SK-N-SH (cell line): ENCODE results near the gene ALDH18A1. TPM values are rescaled to one million over a fixed set of nuclear protein-coding genes. Genes with fewer than 3 reads are reported as not detected.

Experiments used
- CTCF ChIA-PET: fragments of 300-600, 350-600 bp; formaldehyde crosslinking; extraction: SDS; loops from one replicate; lab custom pipeline; 2021; lab: Yijun Ruan, JAX
- POLR2A ChIA-PET: fragments of 350-600 bp; sonication (Branson Sonifier 250); formaldehyde crosslinking; extraction: SDS; loops from one replicate; lab custom pipeline; 2020; ENCODE audit warnings: antibody characterized with exemption, inconsistent platforms; lab: Yijun Ruan, JAX
- DNase-seq: peaks from one replicate; pipeline ENCODE4 v3.0.0; 2012
- H2AFZ ChIP-seq: fragments of 200-600 bp; sonication (generic); 2 replicates; pipeline ENCODE4 v1.8.1; 2016; ENCODE audit warnings: antibody characterized with exemption, mild to moderate bottlenecking, low read depth
- H3F3A ChIP-seq: fragments of 200-600 bp; sonication (generic); replicated peaks from 2 replicates; pipeline ENCODE3; 2016; ENCODE audit warnings: antibody characterized with exemption, mild to moderate bottlenecking; ENCODE audit not compliant: insufficient read depth
- H3K27ac ChIP-seq, 2 experiments: fragments of 200-500 bp in 1 of 2; fragments of 200-600 bp in 1 of 2; sonication (Bioruptor generic) in 1 of 2; sonication (generic), shearing (Covaris generic) in 1 of 2; 2 replicates each; pipeline versions ENCODE4 v1.5.1 to v1.6.1; 2014 to 2016; ENCODE audit warnings: low read depth in 2 of 2, inconsistent platforms in 1 of 2, low read length in 1 of 2, mild to moderate bottlenecking in 1 of 2, mixed read lengths in 1 of 2
- H3K27me3 ChIP-seq: fragments of 200-600 bp; sonication (generic), shearing (Covaris generic); 2 replicates; pipeline ENCODE4 v1.6.1; 2016; ENCODE audit warnings: mixed run types; ENCODE audit not compliant: insufficient read depth
- H3K36me3 ChIP-seq, 2 experiments: fragments of 200-500 bp in 1 of 2; fragments of 200-600 bp in 1 of 2; sonication (Bioruptor generic) in 1 of 2; sonication (generic) in 1 of 2; replicated peaks in 1 of 2; 2 replicates each; pipeline versions ENCODE3 to v1.5.1; 2014 to 2016; ENCODE audit warnings: low read length in 1 of 2, mild to moderate bottlenecking in 1 of 2; ENCODE audit not compliant: insufficient read depth in 2 of 2, control insufficient read depth in 1 of 2
- H3K4me1 ChIP-seq, 2 experiments: fragments of 200-500 bp in 1 of 2; fragments of 200-600 bp in 1 of 2; sonication (Bioruptor generic) in 1 of 2; sonication (generic), shearing (Covaris generic) in 1 of 2; 2 replicates each; pipeline versions ENCODE4 v1.5.1 to v1.6.1; 2014 to 2016; ENCODE audit warnings: low read depth in 1 of 2, low read length in 1 of 2, mixed run types in 1 of 2; ENCODE audit not compliant: insufficient read depth in 2 of 2, control insufficient read depth in 1 of 2
- H3K4me2 ChIP-seq: fragments of 200-600 bp; sonication (generic), shearing (Covaris generic); 2 replicates; pipeline ENCODE4 v1.6.1; 2017; ENCODE audit warnings: mixed run types
- H3K4me3 ChIP-seq, 2 experiments: fragments of 200-500 bp in 1 of 2; fragments of 200-600 bp in 1 of 2; sonication (Bioruptor generic) in 1 of 2; sonication (generic), shearing (Covaris generic) in 1 of 2; 2 replicates each; pipeline versions ENCODE4 v1.5.1 to v1.8.1; 2014 to 2016; ENCODE audit warnings: low read depth in 2 of 2, inconsistent platforms in 1 of 2, low read length in 1 of 2, mild to moderate bottlenecking in 1 of 2, mixed read lengths in 1 of 2, moderate library complexity in 1 of 2
- H3K79me2 ChIP-seq: fragments of 200-600 bp; sonication (generic); 2 replicates; pipeline ENCODE4 v1.8.1; 2017; ENCODE audit warnings: mild to moderate bottlenecking; ENCODE audit not compliant: insufficient read depth
- H3K9ac ChIP-seq: fragments of 200-600 bp; sonication (generic); 2 replicates; pipeline ENCODE4 v1.6.1; 2017; ENCODE audit warnings: mixed run types
- H3K9me2 ChIP-seq: fragments of 200-600 bp; sonication (generic); 2 replicates; pipeline ENCODE4 v1.6.1; 2017; ENCODE audit warnings: mixed run types
- H3K9me3 ChIP-seq: fragments of 200-600 bp; sonication (generic); 2 replicates; pipeline ENCODE4 v1.6.1; 2017; ENCODE audit warnings: mixed run types, mild to moderate bottlenecking, moderate library complexity
- H4K20me1 ChIP-seq: fragments of 200-600 bp; sonication (generic); 2 replicates; pipeline ENCODE4 v1.6.1; 2017; ENCODE audit warnings: mild to moderate bottlenecking, mixed run types; ENCODE audit not compliant: insufficient read depth
- CTCF ChIP-seq: fragments of 200-600 bp; sonication (generic); IDR thresholded peaks from 2 replicates; pipeline ENCODE4 v1.6.1; 2017; ENCODE audit warnings: antibody characterized with exemption, mild to moderate bottlenecking, moderate library complexity
- ELF1 ChIP-seq: IDR thresholded peaks from 2 replicates; pipeline ENCODE4 v1.4.0; 2012
- FOXJ3 ChIP-seq: sonication (generic); formaldehyde crosslinking; IDR thresholded peaks from 2 replicates; pipeline ENCODE4 v1.5.1; 2020; ENCODE audit warnings: mild to moderate bottlenecking, missing genetic modification reagents
- FOXM1 ChIP-seq: IDR thresholded peaks from 2 replicates; pipeline ENCODE4 v1.4.0; 2012; ENCODE audit warnings: low read depth, mild to moderate bottlenecking
- GABPA ChIP-seq: IDR thresholded peaks from 2 replicates; pipeline ENCODE4 v1.4.0; 2012; ENCODE audit warnings: low read depth, mild to moderate bottlenecking
- PBX3 ChIP-seq: IDR thresholded peaks from 2 replicates; pipeline ENCODE4; 2012
- POLR2AphosphoS5 ChIP-seq: IDR thresholded peaks from 2 replicates; pipeline ENCODE4 v1.6.1; 2012; ENCODE audit warnings: low read depth, low read length
- REST ChIP-seq: IDR thresholded peaks from 2 replicates; pipeline ENCODE4 v1.6.1; 2012; ENCODE audit warnings: mild to moderate bottlenecking, low read depth, low read length, moderate library complexity
- RFX5 ChIP-seq: IDR thresholded peaks from 2 replicates; pipeline ENCODE4 v1.6.1; 2012; ENCODE audit warnings: mild to moderate bottlenecking, improper control_type of control experiment, low read length
- RXRA ChIP-seq: IDR thresholded peaks from 2 replicates; pipeline ENCODE4 v1.4.0; 2012; ENCODE audit warnings: low read depth, mild to moderate bottlenecking, borderline replicate concordance
- SMC3 ChIP-seq: IDR thresholded peaks from 2 replicates; pipeline ENCODE4 v1.6.1; 2012; ENCODE audit warnings: low read depth, low read length, improper control_type of control experiment
- TAF1 ChIP-seq: IDR thresholded peaks from 2 replicates; pipeline ENCODE4 v1.6.1; 2012; ENCODE audit warnings: low read depth, mild to moderate bottlenecking, low read length, moderate library complexity, borderline replicate concordance
- TEAD4 ChIP-seq: IDR thresholded peaks from 2 replicates; pipeline ENCODE4 v1.4.0; 2012; ENCODE audit warnings: mild to moderate bottlenecking, borderline replicate concordance; ENCODE audit not compliant: insufficient read depth
- WGBS: methylation state at CpG from one replicate; pipeline ENCODE4 v1.1.6; 2017; ENCODE audit warnings: low lambda C conversion rate; 5-methylcytosine and 5-hydroxymethylcytosine counted together
- polyA plus RNA-seq, 3 experiments: library from polyadenylated mRNA; depleted of rRNA; stranded (reverse); fragments of >200 nt; gene quantifications; 2 replicates each; pipeline ENCODE4 v1.2.3, GENCODE V29; 2012

Gene ALDH18A1
- polyA plus RNA-seq, 1 of the 3 experiments (the other 2 are of a cell fraction), result 59.5 TPM

- Histone ChIP-seq H3K27me3 (no peaks in the 10 kb centered on the region), H3K4me1 (peaks cover 5 to 7% of the 10 kb centered on the region in 2 experiments; a peak in 2 of 4 replicates), H3K36me3 (peaks cover 13 to 23% of the 10 kb centered on the region in 2 experiments), H3K4me2 (peak overlapping the region; percentile 88), H3K9me2 (no peaks in the 10 kb centered on the region), H3K79me2 (peaks cover 33% of the 10 kb centered on the region), H3K9me3 (no peaks in the 10 kb centered on the region), H3K4me3 (peak overlapping the region; percentile 85 to 98), H4K20me1 (no peaks in the 10 kb centered on the region; the same call in 1 of the 2 replicates), H3K27ac (peak overlapping the region; percentile 64 to 72; a peak in 2 of 4 replicates), H2AFZ (peak overlapping the region; percentile 93), H3K9ac (peak overlapping the region; percentile 89), H3F3A (no peaks in the 10 kb centered on the region)
- ChIA-PET POLR2A (interaction anchor here (0.6 to 1.2 kb wide), 3 partner anchors 144 to 437 kb away, joined by 3 to 13 read pairs (median 3); partner anchors contain the start of gene ZNF518A), CTCF (interaction anchor here (0.6 to 4.4 kb wide), 63 partner anchors 9 to 645 kb away, joined by 3 to 50 read pairs (median 4); partner anchors contain the start of genes ALDH18A1, CC2D2B and ZNF518A)
- no peak for TF ChIP-seq REST
- no peak for TF ChIP-seq TEAD4
- no peak for TF ChIP-seq ELF1
- TF ChIP-seq PBX3, result no peak
- no peak for TF ChIP-seq FOXJ3 (CRISPR knock-in tag)
- TF ChIP-seq RXRA, result no peak
- 3% methylated on average over 15 of the region's 15 CpGs for WGBS
- no peak for DNase-seq
These were observed 36.7 kb upstream of the ALDH18A1 start for GRCh38 chr10:95693071-95693667.

GRCh38 chr10:95691281-95691680 lies 34.8 kb upstream of the ALDH18A1 start:
- 84% methylated on average over 2 of the region's 2 CpGs for WGBS
- DNase-seq, result no peak
- POLR2A ChIA-PET, result no interaction called here
- Histone ChIP-seq H3K4me1 (peaks cover 5 to 7% of the 10 kb centered on the region in 2 experiments; a peak in 2 of 4 replicates), H3K36me3 (peaks cover 29 to 38% of the 10 kb centered on the region in 2 experiments), H3K4me3 (no peak overlapping the region), H2AFZ (no peak overlapping the region), H4K20me1 (no peaks in the 10 kb centered on the region; the same call in 1 of the 2 replicates), H3K27ac (no peak overlapping the region), H3K9ac (no peak overlapping the region)
- TF ChIP-seq GABPA, result no peak
- TF ChIP-seq TAF1, result no peak
- TF ChIP-seq CTCF, result no peak
- TF ChIP-seq ELF1, result no peak
- no peak for TF ChIP-seq RFX5
- no peak for TF ChIP-seq FOXJ3 (CRISPR knock-in tag)
- TF ChIP-seq REST, result no peak
- no peak for TF ChIP-seq PBX3
- no peak for TF ChIP-seq RXRA
- TF ChIP-seq SMC3, result no peak
- no peak for TF ChIP-seq FOXM1
- no peak for TF ChIP-seq POLR2AphosphoS5
- TF ChIP-seq, all 33 proteins: peak for 0
- H3K27me3 ChIP-seq, result no peaks in the 10 kb centered on the region
- no peaks in the 10 kb centered on the region for H3K9me3 ChIP-seq
- peaks cover 33% of the 10 kb centered on the region for H3K79me2 ChIP-seq
- no peaks in the 10 kb centered on the region for H3F3A ChIP-seq
- CTCF ChIA-PET, result no interaction called here
- no peaks in the 10 kb centered on the region for H3K9me2 ChIP-seq
- H3K4me2 ChIP-seq, result no peak overlapping the region
